A549 (cell line): ENCODE data around the gene LRRC39. TPM values are rescaled to one million over a fixed set of nuclear protein-coding genes. Genes with fewer than 3 reads are reported as not detected.

ENCODE experiments used
- ATAC-seq, 2 experiments: fragments of 200-7000 bp in 1 of 2; fragments of >200 bp in 1 of 2; cut with Nextera tagmentation in 1 of 2; cut with Tn5 transposase in 1 of 2; 3 replicates each; pipeline versions ENCODE4 v1.8.0 to v1.9.1; 2018 to 2020; ENCODE audit warnings: mild to moderate bottlenecking in 1 of 2, moderate library complexity in 1 of 2
- CTCF ChIA-PET: fragments of 300-600 bp; sonication (Branson Sonifier 250); formaldehyde crosslinking; extraction: SDS; loops from one replicate; lab custom pipeline; 2021; ENCODE audit warnings: antibody characterized with exemption, inconsistent platforms; lab: Yijun Ruan, JAX
- POLR2A ChIA-PET: fragments of 350-600 bp; formaldehyde crosslinking; extraction: SDS; loops from one replicate; lab custom pipeline; 2021; ENCODE audit warnings: antibody characterized with exemption, inconsistent platforms; lab: Yijun Ruan, JAX
- DNase-seq, 2 experiments: peaks; one replicate each; pipeline versions ENCODE4 v3.0.0 to v3.0.0-alpha.2; 2011 to 2016; ENCODE audit warnings: low read depth in 1 of 2, low spot score in 1 of 2
- FAIRE-seq: peaks from 2 replicates; lab custom pipeline; 2011; peaks lifted over from hg19 to GRCh38; lab: Jason Lieb, UNC
- H3K27ac ChIP-seq, 2 experiments: fragments of >200 bp; sonication (Bioruptor Twin); formaldehyde crosslinking; 3 replicates each; pipeline ENCODE4 v1.5.1; 2016 to 2017
- H3K4me1 ChIP-seq: fragments of >200 bp; sonication (Bioruptor Twin); formaldehyde crosslinking; 3 replicates; pipeline ENCODE4 v1.6.1; 2016
- H3K4me2 ChIP-seq: fragments of >200 bp; sonication (Bioruptor Twin); formaldehyde crosslinking; 3 replicates; pipeline ENCODE4 v1.6.1; 2016
- H3K4me3 ChIP-seq: fragments of >200 bp; sonication (Bioruptor Twin); formaldehyde crosslinking; 3 replicates; pipeline ENCODE4 v1.5.1; 2016
- H3K9me3 ChIP-seq: fragments of >200 bp; sonication (Bioruptor Twin); formaldehyde crosslinking; 3 replicates; pipeline ENCODE4 v1.6.1; 2016
- CBX2 ChIP-seq: fragments of 200-600 bp; sonication (generic); IDR thresholded peaks from 2 replicates; pipeline ENCODE4 v1.6.1; 2016; ENCODE audit warnings: low read depth, mild to moderate bottlenecking, borderline replicate concordance
- CHD2 ChIP-seq: fragments of 150-350 bp; IDR thresholded peaks from 2 replicates; pipeline ENCODE4 v1.6.1; 2014; ENCODE audit warnings: low read length; ENCODE audit not compliant: partially characterized antibody
- CHD4 ChIP-seq: fragments of 200-600 bp; sonication (generic); IDR thresholded peaks from 2 replicates; pipeline ENCODE4 v1.6.1; 2016; ENCODE audit warnings: antibody characterized with exemption, mild to moderate bottlenecking, borderline replicate concordance
- CTCF ChIP-seq: fragments of >200 bp; sonication (Bioruptor Twin); formaldehyde crosslinking; IDR thresholded peaks from 3 replicates; pipeline ENCODE4 v1.5.1; 2016
- EP300 ChIP-seq, 2 experiments: fragments of >200 bp; sonication (Bioruptor Twin); formaldehyde crosslinking; IDR thresholded peaks; 2 replicates in 1 of 2; 3 replicates in 1 of 2; pipeline ENCODE4 v1.6.1; 2016 to 2017
- FOSB ChIP-seq: fragments of 250-450 bp; sonication (Bioruptor Pico); IDR thresholded peaks from 2 replicates; pipeline ENCODE4 v1.5.0; 2020; ENCODE audit warnings: mild to moderate bottlenecking, moderate library complexity
- FOSL2 ChIP-seq, 2 experiments: fragments of 450-650 bp in 1 of 2; fragments of >200 bp in 1 of 2; sonication (Bioruptor Twin) in 1 of 2; formaldehyde crosslinking; IDR thresholded peaks; 2 replicates each; pipeline versions ENCODE4 v1.5.0 to v1.6.1; 2016 to 2020; ENCODE audit warnings: mild to moderate bottlenecking in 1 of 2, moderate library complexity in 1 of 2
- GATA3 ChIP-seq: IDR thresholded peaks from 2 replicates; pipeline ENCODE4 v1.6.1; 2012; ENCODE audit warnings: borderline replicate concordance
- HMGXB4 ChIP-seq: fragments of 250-450 bp; sonication (Bioruptor Pico); IDR thresholded peaks from 2 replicates; pipeline ENCODE4 v1.5.0; 2021; ENCODE audit warnings: mild to moderate bottlenecking, moderate library complexity, borderline replicate concordance
- HOXA7 ChIP-seq: fragments of 250-450 bp; sonication (Bioruptor Pico); IDR thresholded peaks from 2 replicates; pipeline ENCODE4 v1.5.0; 2020; ENCODE audit warnings: mild to moderate bottlenecking, moderate library complexity
- HOXB5 ChIP-seq: fragments of 250-450 bp; sonication (Bioruptor Pico); IDR thresholded peaks from 2 replicates; pipeline ENCODE4 v1.5.0; 2020; ENCODE audit warnings: mild to moderate bottlenecking, moderate library complexity
- JUN ChIP-seq, 2 experiments: fragments of >200 bp; sonication (Bioruptor Twin); formaldehyde crosslinking; IDR thresholded peaks; 2 replicates in 1 of 2; 3 replicates in 1 of 2; pipeline ENCODE4 v1.6.1; 2016 to 2017
- JUNB ChIP-seq: fragments of >200 bp; sonication (Bioruptor Twin); formaldehyde crosslinking; IDR thresholded peaks from 2 replicates; pipeline ENCODE4 v1.6.1; 2016
- KDM1A ChIP-seq: fragments of 200-600 bp; sonication (generic); IDR thresholded peaks from 2 replicates; pipeline ENCODE4 v1.6.1; 2016; ENCODE audit warnings: low read depth, mild to moderate bottlenecking
- MYC ChIP-seq: IDR thresholded peaks from 2 replicates; pipeline ENCODE4 v1.6.1; 2012; ENCODE audit warnings: mild to moderate bottlenecking, inconsistent platforms, low read length, improper control_type of control experiment, borderline replicate concordance
- POLR2A ChIP-seq: IDR thresholded peaks from 2 replicates; pipeline ENCODE4 v1.6.1; 2012; ENCODE audit warnings: mild to moderate bottlenecking, low read length
- POLR2AphosphoS2 ChIP-seq: conservative IDR thresholded peaks from 2 replicates; pipeline ENCODE4 v1.6.1; 2012; ENCODE audit warnings: low read length, improper control_type of control experiment, inconsistent platforms
- RARB ChIP-seq: fragments of 250-450 bp; sonication (Bioruptor Pico); IDR thresholded peaks from 2 replicates; pipeline ENCODE4 v1.8.0; 2021; ENCODE audit warnings: mild to moderate bottlenecking, moderate library complexity
- RCOR1 ChIP-seq: fragments of 150-350 bp; IDR thresholded peaks from 2 replicates; pipeline ENCODE4 v1.6.1; 2014; ENCODE audit warnings: antibody characterized with exemption, low read length, low read depth
- REST ChIP-seq: fragments of 200-600 bp; sonication (generic); IDR thresholded peaks from 2 replicates; pipeline ENCODE4 v1.6.1; 2016; ENCODE audit warnings: antibody characterized with exemption, mild to moderate bottlenecking, moderate library complexity
- SREBF2 ChIP-seq: fragments of 450-650 bp; IDR thresholded peaks from 2 replicates; pipeline ENCODE4 v1.6.1; 2014; ENCODE audit warnings: mild to moderate bottlenecking, moderate library complexity
- TP53 ChIP-seq: fragments of 250-450 bp; sonication (Bioruptor Pico); IDR thresholded peaks from 2 replicates; pipeline ENCODE4 v1.5.0; 2021; ENCODE audit warnings: mild to moderate bottlenecking, moderate library complexity
- USF2 ChIP-seq: fragments of 450-650 bp; IDR thresholded peaks from 2 replicates; pipeline ENCODE4 v1.6.1; 2014; ENCODE audit warnings: antibody characterized with exemption
- ZC3H11A ChIP-seq: fragments of 450-650 bp; IDR thresholded peaks from 2 replicates; pipeline ENCODE4 v1.6.1; 2014; ENCODE audit warnings: antibody characterized with exemption, mild to moderate bottlenecking
- ZSCAN20 ChIP-seq: fragments of 250-450 bp; sonication (Bioruptor Pico); IDR thresholded peaks from 2 replicates; pipeline ENCODE4 v1.8.0; 2022; ENCODE audit warnings: mild to moderate bottlenecking, moderate library complexity
- WGBS: methylation state at CpG from one replicate; pipeline ENCODE4 v1.1.6; 2017; ENCODE audit errors: missing lambda C conversion rate; 5-methylcytosine and 5-hydroxymethylcytosine counted together
- polyA plus RNA-seq, 4 experiments: library from polyadenylated mRNA; depleted of rRNA in 3 of 4; stranded (reverse); fragments of >200 nt; fragmentation: RNase III in 1 of 4; extraction: RNeasy Plus Mini Kit Qiagen cat#74134 plus additional on column Dnase treatment in 1 of 4; gene quantifications; 2 replicates in 3 of 4; 3 replicates in 1 of 4; pipeline ENCODE4 v1.2.3, GENCODE V29; 2011 to 2017

LRRC39 gene
- polyA plus RNA-seq, 2 of the 4 experiments (the other 2 are of a cell fraction): 0.32 to 0.45 TPM

GRCh38 chr1:100141192-100141591 lies 36.9 kb downstream of the LRRC39 start:
- H3K27ac ChIP-seq: no peak overlapping the region
- CTCF ChIA-PET: no interaction called here
- WGBS: 98% methylated on average over 4 of the region's 4 CpGs
- no peak for DNase-seq
- TF ChIP-seq CBX2: no peak
- no peak for TF ChIP-seq FOSB (CRISPR knock-in tag)
- no peak for TF ChIP-seq POLR2A
- no peak for TF ChIP-seq EP300 (IDR thresholded peaks at IDR 0.05)
- no peak for TF ChIP-seq CHD2
- no peak for TF ChIP-seq TP53 (CRISPR knock-in tag)
- no peak for TF ChIP-seq SREBF2
- TF ChIP-seq, all 56 proteins: peak for 0
- no peaks in the 10 kb centered on the region for H3K9me3 ChIP-seq
- POLR2A ChIA-PET: no interaction called here
- FAIRE-seq: no peak
- no peak for ATAC-seq
- H3K4me3 ChIP-seq: no peak overlapping the region
- H3K4me2 ChIP-seq: no peak overlapping the region
- H3K4me1 ChIP-seq: no peaks in the 10 kb centered on the region

- POLR2A ChIA-PET: no interaction called here
- no peak for FAIRE-seq
- WGBS: 91% methylated on average over 2 of the region's 2 CpGs
Measured at GRCh38 chr1:100137602-100138001, 40.5 kb downstream of the LRRC39 start.

More at GRCh38 chr1:100137602-100138001, 40.5 kb downstream of the LRRC39 start:
- TF ChIP-seq POLR2AphosphoS2 (no peak), HOXA7 (CRISPR knock-in tag) (no peak), CHD4 (no peak), KDM1A (no peak), ZC3H11A (no peak), MYC (no peak), ZSCAN20 (no peak), JUNB (no peak), HOXB5 (CRISPR knock-in tag) (no peak), REST (no peak), USF2 (no peak), JUN (IDR thresholded peaks at IDR 0.05) (no peak), GATA3 (no peak), FOSB (CRISPR knock-in tag) (no peak), FOSL2 (IDR thresholded peaks at IDR 0.05) (no peak), FOSL2 (CRISPR knock-in tag; IDR thresholded peaks at IDR 0.05) (no peak), HMGXB4 (CRISPR knock-in tag) (no peak), RCOR1 (no peak), CTCF (no peak), RARB (CRISPR knock-in tag) (no peak)
- no peaks in the 10 kb centered on the region for H3K9me3 ChIP-seq
- H3K4me2 ChIP-seq: no peak overlapping the region
- 0 out of 3 replicates have a peak, but pooled peaks cover 9% of the 10 kb centered on the region for H3K4me1 ChIP-seq
- DNase-seq: no peak
- no peak for ATAC-seq
- no peak overlapping the region for H3K4me3 ChIP-seq
- no peak overlapping the region for H3K27ac ChIP-seq
- CTCF ChIA-PET: no interaction called here
